Natural killer cell (primary cell): ENCODE data around the gene MITF. TPM values are rescaled to one million over a fixed set of nuclear protein-coding genes. Genes with fewer than 3 reads are reported as not detected.

Experiments used
- ATAC-seq, 3 donors: fragments of 150-1000 bp in 2 of 3; fragments of 200-7000 bp in 1 of 3; cut with Tn5 transposase; 1 replicate in 1 of 3; 2 replicates in 2 of 3; pipeline ENCODE4 v1.10.0; 2021; ENCODE audit warnings: mild to moderate bottlenecking in 2 of 3, moderate library complexity in 2 of 3
- DNase-seq, 2 donors: peaks; one replicate each; pipeline versions ENCODE4 v3.0.0 to v3.0.0-alpha.2; 2013 to 2021; ENCODE audit warnings: mixed read lengths in 1 of 2
- H3K27ac ChIP-seq: one replicate; pipeline ENCODE4 v1.5.1; 2013; ENCODE audit warnings: mild to moderate bottlenecking, low read length
- H3K27me3 ChIP-seq: one replicate; pipeline ENCODE4 v1.6.1; 2013; ENCODE audit warnings: low read length; ENCODE audit not compliant: control insufficient read depth, insufficient read depth
- H3K36me3 ChIP-seq: one replicate; pipeline ENCODE4 v1.6.1; 2013; ENCODE audit warnings: low read length; ENCODE audit not compliant: control insufficient read depth, insufficient read depth
- H3K4me1 ChIP-seq: one replicate; pipeline ENCODE4 v1.6.1; 2013; ENCODE audit warnings: low read length; ENCODE audit not compliant: control insufficient read depth, insufficient read depth
- H3K4me3 ChIP-seq: one replicate; pipeline ENCODE4 v1.5.1; 2013; ENCODE audit warnings: low read length
- H3K9me3 ChIP-seq: one replicate; pipeline ENCODE4 v1.6.1; 2013; ENCODE audit warnings: low read length; ENCODE audit not compliant: control insufficient read depth, insufficient read depth
- H3K27ac Mint-ChIP-seq, 2 donors: one replicate each; pipeline ENCODE4 v1.8.0; 2022; ENCODE audit warnings: mild to moderate bottlenecking in 2 of 2, mixed read lengths in 2 of 2, moderate library complexity in 1 of 2
- H3K27me3 Mint-ChIP-seq, 2 donors: one replicate each; pipeline ENCODE4 v1.8.0; 2022; ENCODE audit warnings: low read depth in 2 of 2, mixed read lengths in 2 of 2
- H3K36me3 Mint-ChIP-seq: one replicate; pipeline ENCODE4 v1.8.0; 2022; ENCODE audit warnings: mixed read lengths
- H3K4me1 Mint-ChIP-seq, 2 donors: one replicate each; pipeline ENCODE4 v1.8.0; 2022; ENCODE audit warnings: mixed read lengths in 2 of 2
- H3K4me3 Mint-ChIP-seq: one replicate; pipeline ENCODE4 v1.8.0; 2022; ENCODE audit warnings: mild to moderate bottlenecking, moderate library complexity, mixed read lengths
- H3K9me3 Mint-ChIP-seq, 2 donors: one replicate each; pipeline ENCODE4 v1.8.0; 2022; ENCODE audit warnings: mixed read lengths in 2 of 2
- CTCF ChIP-seq: fragments of 200-600 bp; IDR thresholded peaks from one replicate; pipeline ENCODE4 v1.8.0; 2022; ENCODE audit warnings: antibody characterized with exemption
- WGBS: methylation state at CpG from one replicate; pipeline ENCODE4 v1.1.7; 2013; ENCODE audit warnings: missing lambda C conversion rate; ENCODE audit not compliant: insufficient coverage; 5-methylcytosine and 5-hydroxymethylcytosine counted together
- intact Hi-C: fragments of 100-400 bp; cut with micrococcal nuclease; formaldehyde crosslinking; loops from one replicate; pipeline ENCODE4 v1.14.2; 2022
- total RNA-seq, 4 donors: library from RNA; stranded (reverse); fragments of 120-200 nt in 1 of 4; gene quantifications; one replicate each; pipeline versions ENCODE4 v1.2.3 to v1.2.4, GENCODE V29; 2013 to 2022

MITF gene
- total RNA-seq, 3 donors from 2014 or later (not counting 1 experiment from before 2014, with no cell fraction given): 0.23 to 1.5 (median 0.54) TPM

- intact Hi-C loops: no loop called here
- peaks cover 10% of the 10 kb centered on the region for H3K4me1 ChIP-seq
- 11% methylated on average over 4 of the region's 4 CpGs for WGBS
- TF ChIP-seq CTCF: no peak
- H3K36me3 Mint-ChIP-seq: no peaks in the 10 kb centered on the region
- H3K27me3 Mint-ChIP-seq: peaks cover 37 to 54% of the 10 kb centered on the region in 2 donors
- H3K4me1 Mint-ChIP-seq: peaks cover 4 to 5% of the 10 kb centered on the region in 2 donors
- no peak overlapping the region for H3K4me3 ChIP-seq
- no peak overlapping the region for H3K27ac ChIP-seq
- no peak for DNase-seq
- peaks cover 0 to 3% of the 10 kb centered on the region in 2 donors for H3K9me3 Mint-ChIP-seq
- peaks cover 4% of the 10 kb centered on the region for H3K27me3 ChIP-seq
- no peak overlapping the region for H3K27ac Mint-ChIP-seq
- ATAC-seq: no peak
- no peaks in the 10 kb centered on the region for H3K36me3 ChIP-seq
- peak overlapping the region; percentile 39 for H3K4me3 Mint-ChIP-seq
- H3K9me3 ChIP-seq: no peaks in the 10 kb centered on the region
Observed at GRCh38 chr3:69738315-69738714, 949 bp upstream of the MITF start.

- Mint-ChIP-seq H3K27ac (no peak overlapping the region), H3K27me3 (peaks cover 37 to 52% of the 10 kb centered on the region in 2 donors), H3K36me3 (no peaks in the 10 kb centered on the region), H3K4me3 (peak overlapping the region; percentile 39), H3K4me1 (peaks cover 4 to 5% of the 10 kb centered on the region in 2 donors), H3K9me3 (peaks cover 0 to 3% of the 10 kb centered on the region in 2 donors)
- WGBS: 2% methylated on average over 12 of the region's 12 CpGs
- ATAC-seq: no peak
- no peaks in the 10 kb centered on the region for H3K9me3 ChIP-seq
- H3K27ac ChIP-seq: no peak overlapping the region
- H3K4me3 ChIP-seq: peak overlapping the region; percentile 2
- DNase-seq: no peak
- no peaks in the 10 kb centered on the region for H3K36me3 ChIP-seq
- no peak for TF ChIP-seq CTCF
- peaks cover 4% of the 10 kb centered on the region for H3K27me3 ChIP-seq
- intact Hi-C loops: no loop called here
- peaks cover 10% of the 10 kb centered on the region for H3K4me1 ChIP-seq
Observed at GRCh38 chr3:69738859-69739203, 433 bp upstream of the MITF start.

- peaks cover 4 to 5% of the 10 kb centered on the region in 2 donors for H3K4me1 Mint-ChIP-seq
- H3K36me3 Mint-ChIP-seq: no peaks in the 10 kb centered on the region
- no peak for DNase-seq
- Histone ChIP-seq H3K9me3 (no peaks in the 10 kb centered on the region), H3K27me3 (peaks cover 4% of the 10 kb centered on the region), H3K4me3 (peak overlapping the region; percentile 22), H3K4me1 (peaks cover 10% of the 10 kb centered on the region), H3K27ac (no peak overlapping the region), H3K36me3 (no peaks in the 10 kb centered on the region)
- ATAC-seq: no peak
- no peak for TF ChIP-seq CTCF
- no peak overlapping the region for H3K4me3 Mint-ChIP-seq
- intact Hi-C loops: no loop called here
- H3K27ac Mint-ChIP-seq: no peak overlapping the region
- WGBS: 30% methylated on average over 26 of the region's 26 CpGs
- H3K27me3 Mint-ChIP-seq: peaks cover 37 to 50% of the 10 kb centered on the region in 2 donors
- peaks cover 0 to 3% of the 10 kb centered on the region in 2 donors for H3K9me3 Mint-ChIP-seq
Observed at GRCh38 chr3:69740103-69741021, 1.1 kb downstream of the MITF start.
